Measurements from ENCODE around the gene NKX6-2.

Gene NKX6-2

GRCh38 chr10:132817701-132818211, 31.8 kb upstream of the NKX6-2 start:
- TF ChIP-seq CTCF (IDR thresholded peaks at IDR 0.05; ENCODE audit: low read depth, low read length, poor library complexity, severe bottlenecking) (no peak), EZH2phosphoT487 (IDR thresholded peaks at IDR 0.05; ENCODE audit: borderline replicate concordance, low read length) (no peak)
- peaks cover 11% of the 10 kb centered on the region; the same call in 1 of the 2 replicates for H3K9me3 ChIP-seq (ENCODE audit: control insufficient read depth, insufficient read depth, low read length)
- H3K9me2 ChIP-seq (replicated peaks; ENCODE audit: control insufficient read depth, low read length), result no peaks in the 10 kb centered on the region
- no peak overlapping the region for H3K4me2 ChIP-seq (ENCODE audit: low read length)
- H3K36me3 ChIP-seq (ENCODE audit: control insufficient read depth, low read length), result no peaks in the 10 kb centered on the region
- no peak overlapping the region for H3K27ac ChIP-seq (ENCODE audit: low read depth, low read length)
- no peaks in the 10 kb centered on the region for H3K79me2 ChIP-seq (ENCODE audit: control insufficient read depth, low read length)
- no peaks in the 10 kb centered on the region for H4K20me1 ChIP-seq (ENCODE audit: control insufficient read depth, insufficient read depth, low read depth, low read length)
- no peaks in the 10 kb centered on the region for H3F3A ChIP-seq (ENCODE audit: control insufficient read depth, insufficient read depth)
- H3K4me1 ChIP-seq (ENCODE audit: control insufficient read depth, low read length), result no peaks in the 10 kb centered on the region
- no peak overlapping the region for H3K4me3 ChIP-seq (ENCODE audit: low read length)
- H3K27me3 ChIP-seq (ENCODE audit: control insufficient read depth, low read length), result no peaks in the 10 kb centered on the region

- Histone ChIP-seq H3K9me2 (replicated peaks; ENCODE audit: control insufficient read depth, low read length) (no peaks in the 10 kb centered on the region), H3K4me2 (ENCODE audit: low read length) (no peak overlapping the region), H3F3A (ENCODE audit: control insufficient read depth, insufficient read depth) (no peaks in the 10 kb centered on the region), H3K4me3 (ENCODE audit: low read length) (no peak overlapping the region), H3K27ac (ENCODE audit: low read depth, low read length) (no peak overlapping the region), H4K20me1 (ENCODE audit: control insufficient read depth, insufficient read depth, low read depth, low read length) (no peaks in the 10 kb centered on the region), H3K4me1 (ENCODE audit: control insufficient read depth, low read length) (no peaks in the 10 kb centered on the region), H3K27me3 (ENCODE audit: control insufficient read depth, low read length) (no peaks in the 10 kb centered on the region), H3K9me3 (ENCODE audit: control insufficient read depth, insufficient read depth, low read length) (peaks cover 16% of the 10 kb centered on the region; the same call in 1 of the 2 replicates), H3K79me2 (ENCODE audit: control insufficient read depth, low read length) (no peaks in the 10 kb centered on the region), H3K36me3 (ENCODE audit: control insufficient read depth, low read length) (no peaks in the 10 kb centered on the region)
- TF ChIP-seq EZH2phosphoT487 (IDR thresholded peaks at IDR 0.05; ENCODE audit: borderline replicate concordance, low read length) (no peak), CTCF (IDR thresholded peaks at IDR 0.05; ENCODE audit: low read depth, low read length, poor library complexity, severe bottlenecking) (no peak)
Measured at GRCh38 chr10:132816718-132817117, 30.8 kb upstream of the NKX6-2 start.

- no peaks in the 10 kb centered on the region for H3K9me2 ChIP-seq (replicated peaks; ENCODE audit: control insufficient read depth, low read length)
- H3F3A ChIP-seq (ENCODE audit: control insufficient read depth, insufficient read depth), result no peaks in the 10 kb centered on the region
- H3K27ac ChIP-seq (ENCODE audit: low read depth, low read length), result no peak overlapping the region
- TF ChIP-seq EZH2phosphoT487 (IDR thresholded peaks at IDR 0.05; ENCODE audit: borderline replicate concordance, low read length), result no peak
- no peak for TF ChIP-seq CTCF (IDR thresholded peaks at IDR 0.05; ENCODE audit: low read depth, low read length, poor library complexity, severe bottlenecking)
- no peak overlapping the region for H3K4me2 ChIP-seq (ENCODE audit: low read length)
- no peaks in the 10 kb centered on the region for H3K4me1 ChIP-seq (ENCODE audit: control insufficient read depth, low read length)
- H3K27me3 ChIP-seq (ENCODE audit: control insufficient read depth, low read length), result no peaks in the 10 kb centered on the region
- peaks cover 24% of the 10 kb centered on the region; the same call in 1 of the 2 replicates for H3K9me3 ChIP-seq (ENCODE audit: control insufficient read depth, insufficient read depth, low read length)
- no peak overlapping the region for H3K4me3 ChIP-seq (ENCODE audit: low read length)
- no peaks in the 10 kb centered on the region for H3K79me2 ChIP-seq (ENCODE audit: control insufficient read depth, low read length)
- no peaks in the 10 kb centered on the region for H4K20me1 ChIP-seq (ENCODE audit: control insufficient read depth, insufficient read depth, low read depth, low read length)
- no peaks in the 10 kb centered on the region for H3K36me3 ChIP-seq (ENCODE audit: control insufficient read depth, low read length)
Measured at GRCh38 chr10:132815168-132815857, 29.4 kb upstream of the NKX6-2 start.

All from DOHH2 (cell line).